SK-N-SH (cell line): ENCODE results near the gene MED8. TPM values are rescaled to one million over a fixed set of nuclear protein-coding genes. Genes with fewer than 3 reads are reported as not detected.

Experiments
- CTCF ChIA-PET: fragments of 300-600, 350-600 bp; formaldehyde crosslinking; extraction: SDS; loops from one replicate; lab custom pipeline; 2021; lab: Yijun Ruan, JAX
- POLR2A ChIA-PET: fragments of 350-600 bp; sonication (Branson Sonifier 250); formaldehyde crosslinking; extraction: SDS; loops from one replicate; lab custom pipeline; 2020; ENCODE audit warnings: antibody characterized with exemption, inconsistent platforms; lab: Yijun Ruan, JAX
- DNase-seq: peaks from one replicate; pipeline ENCODE4 v3.0.0; 2012
- H2AFZ ChIP-seq: fragments of 200-600 bp; sonication (generic); 2 replicates; pipeline ENCODE4 v1.8.1; 2016; ENCODE audit warnings: antibody characterized with exemption, mild to moderate bottlenecking, low read depth
- H3F3A ChIP-seq: fragments of 200-600 bp; sonication (generic); replicated peaks from 2 replicates; pipeline ENCODE3; 2016; ENCODE audit warnings: antibody characterized with exemption, mild to moderate bottlenecking; ENCODE audit not compliant: insufficient read depth
- H3K27ac ChIP-seq, 2 experiments: fragments of 200-500 bp in 1 of 2; fragments of 200-600 bp in 1 of 2; sonication (Bioruptor generic) in 1 of 2; sonication (generic), shearing (Covaris generic) in 1 of 2; 2 replicates each; pipeline versions ENCODE4 v1.5.1 to v1.6.1; 2014 to 2016; ENCODE audit warnings: low read depth in 2 of 2, inconsistent platforms in 1 of 2, low read length in 1 of 2, mild to moderate bottlenecking in 1 of 2, mixed read lengths in 1 of 2
- H3K27me3 ChIP-seq: fragments of 200-600 bp; sonication (generic), shearing (Covaris generic); 2 replicates; pipeline ENCODE4 v1.6.1; 2016; ENCODE audit warnings: mixed run types; ENCODE audit not compliant: insufficient read depth
- H3K36me3 ChIP-seq, 2 experiments: fragments of 200-500 bp in 1 of 2; fragments of 200-600 bp in 1 of 2; sonication (Bioruptor generic) in 1 of 2; sonication (generic) in 1 of 2; replicated peaks in 1 of 2; 2 replicates each; pipeline versions ENCODE3 to v1.5.1; 2014 to 2016; ENCODE audit warnings: low read length in 1 of 2, mild to moderate bottlenecking in 1 of 2; ENCODE audit not compliant: insufficient read depth in 2 of 2, control insufficient read depth in 1 of 2
- H3K4me1 ChIP-seq, 2 experiments: fragments of 200-500 bp in 1 of 2; fragments of 200-600 bp in 1 of 2; sonication (Bioruptor generic) in 1 of 2; sonication (generic), shearing (Covaris generic) in 1 of 2; 2 replicates each; pipeline versions ENCODE4 v1.5.1 to v1.6.1; 2014 to 2016; ENCODE audit warnings: low read depth in 1 of 2, low read length in 1 of 2, mixed run types in 1 of 2; ENCODE audit not compliant: insufficient read depth in 2 of 2, control insufficient read depth in 1 of 2
- H3K4me2 ChIP-seq: fragments of 200-600 bp; sonication (generic), shearing (Covaris generic); 2 replicates; pipeline ENCODE4 v1.6.1; 2017; ENCODE audit warnings: mixed run types
- H3K4me3 ChIP-seq, 2 experiments: fragments of 200-500 bp in 1 of 2; fragments of 200-600 bp in 1 of 2; sonication (Bioruptor generic) in 1 of 2; sonication (generic), shearing (Covaris generic) in 1 of 2; 2 replicates each; pipeline versions ENCODE4 v1.5.1 to v1.8.1; 2014 to 2016; ENCODE audit warnings: low read depth in 2 of 2, inconsistent platforms in 1 of 2, low read length in 1 of 2, mild to moderate bottlenecking in 1 of 2, mixed read lengths in 1 of 2, moderate library complexity in 1 of 2
- H3K79me2 ChIP-seq: fragments of 200-600 bp; sonication (generic); 2 replicates; pipeline ENCODE4 v1.8.1; 2017; ENCODE audit warnings: mild to moderate bottlenecking; ENCODE audit not compliant: insufficient read depth
- H3K9ac ChIP-seq: fragments of 200-600 bp; sonication (generic); 2 replicates; pipeline ENCODE4 v1.6.1; 2017; ENCODE audit warnings: mixed run types
- H3K9me2 ChIP-seq: fragments of 200-600 bp; sonication (generic); 2 replicates; pipeline ENCODE4 v1.6.1; 2017; ENCODE audit warnings: mixed run types
- H3K9me3 ChIP-seq: fragments of 200-600 bp; sonication (generic); 2 replicates; pipeline ENCODE4 v1.6.1; 2017; ENCODE audit warnings: mixed run types, mild to moderate bottlenecking, moderate library complexity
- H4K20me1 ChIP-seq: fragments of 200-600 bp; sonication (generic); 2 replicates; pipeline ENCODE4 v1.6.1; 2017; ENCODE audit warnings: mild to moderate bottlenecking, mixed run types; ENCODE audit not compliant: insufficient read depth
- CHD2 ChIP-seq: fragments of 150-350 bp; IDR thresholded peaks from 2 replicates; pipeline ENCODE4 v1.6.1; 2018; ENCODE audit warnings: low read length; ENCODE audit not compliant: partially characterized antibody
- ELF1 ChIP-seq: IDR thresholded peaks from 2 replicates; pipeline ENCODE4 v1.4.0; 2012
- EP300 ChIP-seq, 2 experiments: IDR thresholded peaks; 2 replicates each; pipeline versions ENCODE4 v1.4.0 to v1.6.1; 2012; ENCODE audit warnings: borderline replicate concordance in 1 of 2, low read depth in 1 of 2, low read length in 1 of 2
- EZH2phosphoT487 ChIP-seq: fragments of 200-600 bp; sonication (generic); IDR thresholded peaks from 2 replicates; pipeline ENCODE4 v1.6.1; 2017; ENCODE audit warnings: low read depth, mixed run types, mild to moderate bottlenecking, antibody characterized with exemption, moderate library complexity, borderline replicate concordance
- FOXJ3 ChIP-seq: sonication (generic); formaldehyde crosslinking; IDR thresholded peaks from 2 replicates; pipeline ENCODE4 v1.5.1; 2020; ENCODE audit warnings: mild to moderate bottlenecking, missing genetic modification reagents
- FOXM1 ChIP-seq: IDR thresholded peaks from 2 replicates; pipeline ENCODE4 v1.4.0; 2012; ENCODE audit warnings: low read depth, mild to moderate bottlenecking
- GABPA ChIP-seq: IDR thresholded peaks from 2 replicates; pipeline ENCODE4 v1.4.0; 2012; ENCODE audit warnings: low read depth, mild to moderate bottlenecking
- MEF2A ChIP-seq: IDR thresholded peaks from 2 replicates; pipeline ENCODE4 v1.4.0; 2012; ENCODE audit warnings: low read depth, borderline replicate concordance
- MXI1 ChIP-seq: IDR thresholded peaks from 2 replicates; pipeline ENCODE4 v1.6.1; 2012; ENCODE audit warnings: mild to moderate bottlenecking, low read depth, low read length, improper control_type of control experiment
- POLR2AphosphoS5 ChIP-seq: IDR thresholded peaks from 2 replicates; pipeline ENCODE4 v1.6.1; 2012; ENCODE audit warnings: low read depth, low read length
- RAD21 ChIP-seq: IDR thresholded peaks from 2 replicates; pipeline ENCODE4 v1.6.1; 2012; ENCODE audit warnings: mild to moderate bottlenecking, low read length
- REST ChIP-seq: IDR thresholded peaks from 2 replicates; pipeline ENCODE4 v1.6.1; 2012; ENCODE audit warnings: mild to moderate bottlenecking, low read depth, low read length, moderate library complexity
- RXRA ChIP-seq: IDR thresholded peaks from 2 replicates; pipeline ENCODE4 v1.4.0; 2012; ENCODE audit warnings: low read depth, mild to moderate bottlenecking, borderline replicate concordance
- TAF1 ChIP-seq: IDR thresholded peaks from 2 replicates; pipeline ENCODE4 v1.6.1; 2012; ENCODE audit warnings: low read depth, mild to moderate bottlenecking, low read length, moderate library complexity, borderline replicate concordance
- TEAD4 ChIP-seq: IDR thresholded peaks from 2 replicates; pipeline ENCODE4 v1.4.0; 2012; ENCODE audit warnings: mild to moderate bottlenecking, borderline replicate concordance; ENCODE audit not compliant: insufficient read depth
- USF1 ChIP-seq: IDR thresholded peaks from 2 replicates; pipeline ENCODE4 v1.4.0; 2012; ENCODE audit warnings: low read depth, borderline replicate concordance
- WGBS: methylation state at CpG from one replicate; pipeline ENCODE4 v1.1.6; 2017; ENCODE audit warnings: low lambda C conversion rate; 5-methylcytosine and 5-hydroxymethylcytosine counted together
- polyA plus RNA-seq, 3 experiments: library from polyadenylated mRNA; depleted of rRNA; stranded (reverse); fragments of >200 nt; gene quantifications; 2 replicates each; pipeline ENCODE4 v1.2.3, GENCODE V29; 2012
- TF ChIP-seq, protein P1 (sequence below): IDR thresholded peaks from 2 replicates; pipeline ENCODE4 v1.4.0; 2012; ENCODE audit warnings: low read depth
- TF ChIP-seq, protein P2 (sequence below): fragments of 150-350 bp; IDR thresholded peaks from 2 replicates; pipeline ENCODE4 v1.6.1; 2017; ENCODE audit warnings: antibody characterized with exemption, low read length, low read depth, borderline replicate concordance
- TF ChIP-seq, protein P3 (sequence below): IDR thresholded peaks from 2 replicates; pipeline ENCODE4; 2012
- TF ChIP-seq, protein P4 (sequence below): IDR thresholded peaks from 2 replicates; pipeline ENCODE4 v1.4.0; 2012; ENCODE audit warnings: low read depth, borderline replicate concordance

MED8 gene
- polyA plus RNA-seq, 1 of the 3 experiments (the other 2 are of a cell fraction), result 33.7 TPM

GRCh38 chr1:43437031-43437973 is 47.7 kb upstream of the MED8 start:
- no peak for DNase-seq
- Histone ChIP-seq H3K4me2 (no peak overlapping the region), H3K79me2 (no peaks in the 10 kb centered on the region), H3K4me3 (no peak overlapping the region), H3K4me1 (no peaks in the 10 kb centered on the region; a peak in 1 of 4 replicates), H2AFZ (no peak overlapping the region), H4K20me1 (no peaks in the 10 kb centered on the region), H3K27ac (no peak overlapping the region), H3K27me3 (no peaks in the 10 kb centered on the region), H3K36me3 (peaks cover 12 to 74% of the 10 kb centered on the region in 2 experiments), H3F3A (no peaks in the 10 kb centered on the region), H3K9me2 (no peaks in the 10 kb centered on the region), H3K9me3 (no peaks in the 10 kb centered on the region), H3K9ac (no peak overlapping the region)
- ChIA-PET CTCF (interaction anchor here (0.8 to 1.2 kb wide), 2 partner anchors 11 to 23 kb away, joined by 3 to 5 read pairs; no protein-coding TSS in a partner anchor), POLR2A (interaction anchor here (0.7 to 1.5 kb wide), 2 partner anchors 11 to 15 kb away, joined by 3 to 5 read pairs; no protein-coding TSS in a partner anchor)
- TF ChIP-seq POLR2AphosphoS5 (no peak), EP300 (IDR thresholded peaks at IDR 0.05; ENCODE audit: borderline replicate concordance in 1 of 2, low read depth in 1 of 2, low read length in 1 of 2) (no peak), FOXJ3 (CRISPR knock-in tag) (no peak), REST (no peak), FOXM1 (no peak), USF1 (no peak), RAD21 (no peak), EZH2phosphoT487 (no peak), ELF1 (no peak), CHD2 (no peak), GABPA (no peak), TAF1 (no peak), RXRA (no peak), TEAD4 (no peak), MEF2A (no peak), MXI1 (no peak)
- TF ChIP-seq, protein P1, sequence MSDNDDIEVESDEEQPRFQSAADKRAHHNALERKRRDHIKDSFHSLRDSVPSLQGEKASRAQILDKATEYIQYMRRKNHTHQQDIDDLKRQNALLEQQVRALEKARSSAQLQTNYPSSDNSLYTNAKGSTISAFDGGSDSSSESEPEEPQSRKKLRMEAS, result no peak
- TF ChIP-seq, protein P2, sequence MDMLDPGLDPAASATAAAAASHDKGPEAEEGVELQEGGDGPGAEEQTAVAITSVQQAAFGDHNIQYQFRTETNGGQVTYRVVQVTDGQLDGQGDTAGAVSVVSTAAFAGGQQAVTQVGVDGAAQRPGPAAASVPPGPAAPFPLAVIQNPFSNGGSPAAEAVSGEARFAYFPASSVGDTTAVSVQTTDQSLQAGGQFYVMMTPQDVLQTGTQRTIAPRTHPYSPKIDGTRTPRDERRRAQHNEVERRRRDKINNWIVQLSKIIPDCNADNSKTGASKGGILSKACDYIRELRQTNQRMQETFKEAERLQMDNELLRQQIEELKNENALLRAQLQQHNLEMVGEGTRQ, result no peak
- TF ChIP-seq, protein P3, sequence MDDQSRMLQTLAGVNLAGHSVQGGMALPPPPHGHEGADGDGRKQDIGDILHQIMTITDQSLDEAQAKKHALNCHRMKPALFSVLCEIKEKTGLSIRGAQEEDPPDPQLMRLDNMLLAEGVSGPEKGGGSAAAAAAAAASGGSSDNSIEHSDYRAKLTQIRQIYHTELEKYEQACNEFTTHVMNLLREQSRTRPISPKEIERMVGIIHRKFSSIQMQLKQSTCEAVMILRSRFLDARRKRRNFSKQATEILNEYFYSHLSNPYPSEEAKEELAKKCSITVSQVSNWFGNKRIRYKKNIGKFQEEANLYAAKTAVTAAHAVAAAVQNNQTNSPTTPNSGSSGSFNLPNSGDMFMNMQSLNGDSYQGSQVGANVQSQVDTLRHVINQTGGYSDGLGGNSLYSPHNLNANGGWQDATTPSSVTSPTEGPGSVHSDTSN, result no peak
- TF ChIP-seq, protein P4, sequence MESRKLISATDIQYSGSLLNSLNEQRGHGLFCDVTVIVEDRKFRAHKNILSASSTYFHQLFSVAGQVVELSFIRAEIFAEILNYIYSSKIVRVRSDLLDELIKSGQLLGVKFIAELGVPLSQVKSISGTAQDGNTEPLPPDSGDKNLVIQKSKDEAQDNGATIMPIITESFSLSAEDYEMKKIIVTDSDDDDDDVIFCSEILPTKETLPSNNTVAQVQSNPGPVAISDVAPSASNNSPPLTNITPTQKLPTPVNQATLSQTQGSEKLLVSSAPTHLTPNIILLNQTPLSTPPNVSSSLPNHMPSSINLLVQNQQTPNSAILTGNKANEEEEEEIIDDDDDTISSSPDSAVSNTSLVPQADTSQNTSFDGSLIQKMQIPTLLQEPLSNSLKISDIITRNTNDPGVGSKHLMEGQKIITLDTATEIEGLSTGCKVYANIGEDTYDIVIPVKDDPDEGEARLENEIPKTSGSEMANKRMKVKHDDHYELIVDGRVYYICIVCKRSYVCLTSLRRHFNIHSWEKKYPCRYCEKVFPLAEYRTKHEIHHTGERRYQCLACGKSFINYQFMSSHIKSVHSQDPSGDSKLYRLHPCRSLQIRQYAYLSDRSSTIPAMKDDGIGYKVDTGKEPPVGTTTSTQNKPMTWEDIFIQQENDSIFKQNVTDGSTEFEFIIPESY, result no peak
- WGBS, result 97% methylated on average over 17 of the region's 20 CpGs
